ENCODE measurements around the gene NAA80. TPM values are rescaled to one million over a fixed set of nuclear protein-coding genes. Genes with fewer than 3 reads are reported as not detected.

The NAA80 gene
- total and polyA plus RNA-seq, 2 donors (not counting 3 experiments of a cell fraction or from before 2014, with no cell fraction given), result 9.0 to 13.1 TPM

GRCh38 chr3:50265571-50265970 lies 33.6 kb downstream of the NAA80 start:
- Histone ChIP-seq H3K9me3 (replicated peaks; ENCODE audit: control insufficient read depth, insufficient read depth, low read length) (no peaks in the 10 kb centered on the region), H2AFZ (ENCODE audit: low read depth, low read length) (no peak overlapping the region), H3K36me3 (ENCODE audit: control insufficient read depth in 2 of 2, extremely low read depth in 1 of 2, insufficient read depth in 2 of 2, low read length in 2 of 2) (no peaks in the 10 kb centered on the region), H3K4me2 (ENCODE audit: insufficient read depth, low read length) (no peak overlapping the region), H3K9me1 (replicated peaks; ENCODE audit: control insufficient read depth, extremely low read depth, insufficient read depth, low read length) (no peaks in the 10 kb centered on the region), H3K4me1 (ENCODE audit: control insufficient read depth, extremely low read depth, insufficient read depth, low read length) (peaks cover 4% of the 10 kb centered on the region), H3K9ac (replicated peaks; ENCODE audit: extremely low read depth, insufficient read depth, low read length) (no peak overlapping the region), H4K20me1 (replicated peaks; ENCODE audit: control insufficient read depth, extremely low read depth, insufficient read depth, low read length) (no peaks in the 10 kb centered on the region), H3K27ac (ENCODE audit: insufficient read depth, low read depth, low read length) (no peak overlapping the region), H3K79me2 (ENCODE audit: control insufficient read depth, insufficient read depth, low read length) (no peaks in the 10 kb centered on the region), H3K27me3 (ENCODE audit: control insufficient read depth in 2 of 2, insufficient read depth in 2 of 2, low read length in 2 of 2) (peaks cover 3 to 6% of the 10 kb centered on the region in 2 experiments), H3K4me3 (replicated peaks in 1 of 3; ENCODE audit: insufficient read depth in 1 of 3, low read depth in 1 of 3, low read length in 3 of 3) (no peak overlapping the region)
- FAIRE-seq (no peak), DNase-seq (ENCODE audit: low read depth, low spot score) (no peak)
- intact Hi-C loops (cut with micrococcal nuclease), result loop anchor here (10.0 kb wide), 1 partner anchor 141 kb away; no protein-coding TSS in a partner anchor
- CTCF ChIA-PET, result interaction anchor here (1.8 kb wide), 1 partner anchor 19 kb away, joined by 6 read pairs; no protein-coding TSS in a partner anchor
- dilution Hi-C loops (cut with MboI; ENCODE audit: extremely low pct_ligation_motif_present, low sequenced_read_pairs), result no loop called here
- BruUV-seq (replicated peaks), result no TSS peak
- TF ChIP-seq POLR2AphosphoS5 (IDR thresholded peaks at IDR 0.05; ENCODE audit: insufficient read depth, low read depth, low read length), result no peak
- no peak for TF ChIP-seq FOS (IDR thresholded peaks at IDR 0.05; ENCODE audit: borderline replicate concordance, insufficient read depth, low read length)
- no peak for TF ChIP-seq CTCF (IDR thresholded peaks at IDR 0.05; ENCODE audit: extremely low read depth in 1 of 2, insufficient read depth in 1 of 2, low read depth in 1 of 2, low read length in 2 of 2)
- TF ChIP-seq MAX (IDR thresholded peaks at IDR 0.05; ENCODE audit: insufficient read depth, insufficient read length), result no peak
- no peak for TF ChIP-seq MYC (IDR thresholded peaks at IDR 0.05; ENCODE audit: low read depth, low read length)
- POLR2A ChIA-PET, result no interaction called here

Data from endothelial cell of umbilical vein (primary cell).